ENCODE results near the gene MCEMP1. TPM values are rescaled to one million over a fixed set of nuclear protein-coding genes. Genes with fewer than 3 reads are reported as not detected.
A peak's percentile ranks its signal among the peaks of the same experiment; 100 is the strongest.

Gene MCEMP1
- total and polyA plus RNA-seq, 2 of the 13 experiments (the other 11 are each of a cell fraction or from before 2014, with no cell fraction given), result not detected

- TF ChIP-seq PREB (CRISPR knock-in tag; IDR thresholded peaks at IDR 0.05) (0 out of 2 replicates have a peak, but pooled peaks have one; percentile 33), HOXA5 (CRISPR knock-in tag; IDR thresholded peaks at IDR 0.05) (0 out of 2 replicates have a peak, but pooled peaks have one; percentile 61), NCOA1 (CRISPR knock-in tag; IDR thresholded peaks at IDR 0.05) (no peak; the same call in 1 of the 2 replicates), SOX5 (CRISPR knock-in tag; IDR thresholded peaks at IDR 0.05; ENCODE audit: borderline replicate concordance) (no peak; the same call in 1 of the 2 replicates), ZC3H13 (CRISPR knock-in tag; IDR thresholded peaks at IDR 0.05) (no peak), CAMTA2 (CRISPR knock-in tag; IDR thresholded peaks at IDR 0.05; ENCODE audit: borderline replicate concordance) (no peak), MEIS2 (CRISPR knock-in tag; IDR thresholded peaks at IDR 0.05) (peak; percentile 48; the same call in 1 of the 2 replicates), ZFP36 (IDR thresholded peaks at IDR 0.05; ENCODE audit: borderline replicate concordance, low read depth, low read length, partially characterized antibody) (no peak), TRIM22 (IDR thresholded peaks at IDR 0.05) (no peak), POLR2AphosphoS5 (IDR thresholded peaks at IDR 0.05; ENCODE audit: low read depth, low read length) (peak; percentile 70; the same call in 1 of the 2 replicates), MNT (IDR thresholded peaks at IDR 0.05) (no peak), NFIB (CRISPR knock-in tag; IDR thresholded peaks at IDR 0.05; ENCODE audit: borderline replicate concordance) (no peak), ZNF354B (CRISPR knock-in tag; IDR thresholded peaks at IDR 0.05) (no peak), ZNF205 (CRISPR knock-in tag; IDR thresholded peaks at IDR 0.05) (no peak), ESRRA (CRISPR knock-in tag; IDR thresholded peaks at IDR 0.05; ENCODE audit: low read depth) (peak; percentile 60; the same call in 1 of the 2 replicates), KDM3A (CRISPR knock-in tag; IDR thresholded peaks at IDR 0.05; ENCODE audit: low read depth) (0 out of 2 replicates have a peak, but pooled peaks have one; percentile 45), GLI4 (CRISPR knock-in tag; IDR thresholded peaks at IDR 0.05; ENCODE audit: borderline replicate concordance) (peak; percentile 64; the same call in 1 of the 2 replicates), ZNF446 (CRISPR knock-in tag; IDR thresholded peaks at IDR 0.05) (peak; percentile 68; the same call in 1 of the 2 replicates), HOXA7 (CRISPR knock-in tag; IDR thresholded peaks at IDR 0.05) (no peak), PITX1 (CRISPR knock-in tag; IDR thresholded peaks at IDR 0.05) (no peak), SRF (IDR thresholded peaks at IDR 0.05; ENCODE audit: low read depth, low read length) (no peak), HOXA9 (CRISPR knock-in tag; IDR thresholded peaks at IDR 0.05; ENCODE audit: borderline replicate concordance) (no peak), BRD4 (CRISPR knock-in tag; IDR thresholded peaks at IDR 0.05) (0 out of 2 replicates have a peak, but pooled peaks have one; percentile 35), CEBPG (CRISPR knock-in tag; IDR thresholded peaks at IDR 0.05) (no peak), FOXC1 (CRISPR knock-in tag; IDR thresholded peaks at IDR 0.05; ENCODE audit: borderline replicate concordance) (no peak; the same call in 1 of the 2 replicates), NFKB2 (CRISPR knock-in tag; IDR thresholded peaks at IDR 0.05; ENCODE audit: borderline replicate concordance) (no peak), KLF16 (CRISPR knock-in tag; IDR thresholded peaks at IDR 0.05) (no peak), TARDBP (CRISPR knock-in tag; IDR thresholded peaks at IDR 0.05) (no peak), PHB2 (IDR thresholded peaks at IDR 0.05; ENCODE audit: partially characterized antibody) (no peak)
Observed at GRCh38 chr19:7680606-7681339, 3.9 kb downstream of the MCEMP1 start, which contains the start of gene TRAPPC5 (continued).

All from HepG2 (cell line).